Ovary (tissue), 10 donors: ENCODE results near the gene GNAI3. TPM values are rescaled to one million over a fixed set of nuclear protein-coding genes. Genes with fewer than 3 reads are reported as not detected.

Source experiments
- DNase-seq, 5 donors: peaks; one replicate each; pipeline ENCODE4 v3.0.0-alpha.2; 2019 to 2020
- H3K27ac ChIP-seq, 2 donors: fragments of 200-600 bp; one replicate each; pipeline versions ENCODE4 v1.5.1 to v1.8.0; 2019 to 2022
- H3K27me3 ChIP-seq: fragments of 200-600 bp; one replicate; pipeline ENCODE4 v1.8.0; 2022
- H3K36me3 ChIP-seq: fragments of 200-600 bp; sonication (generic); one replicate; pipeline ENCODE4 v1.5.1; 2019
- H3K4me1 ChIP-seq: one replicate; pipeline ENCODE4 v1.8.1; 2013; ENCODE audit warnings: mild to moderate bottlenecking, moderate library complexity; ENCODE audit not compliant: insufficient read depth
- H3K4me3 ChIP-seq: fragments of 200-600 bp; sonication (generic); one replicate; pipeline ENCODE4 v1.5.1; 2017
- H3K9me3 ChIP-seq, 2 donors: fragments of 200-600 bp in 1 of 2; sonication (generic) in 1 of 2; one replicate each; pipeline versions ENCODE4 v1.5.1 to v1.8.1; 2013 to 2019; ENCODE audit warnings: mild to moderate bottlenecking in 1 of 2, moderate library complexity in 1 of 2
- CTCF ChIP-seq, 3 donors: fragments of 450-650 bp in 2 of 3; fragments of 200-600 bp in 1 of 3; IDR thresholded peaks; one replicate each; pipeline versions ENCODE4 v1.5.1 to v1.8.0; 2016 to 2022; ENCODE audit warnings: antibody characterized with exemption in 3 of 3, mild to moderate bottlenecking in 1 of 3
- EP300 ChIP-seq: sonication (generic); formaldehyde crosslinking; IDR thresholded peaks from one replicate; pipeline ENCODE4 v1.6.1; 2017; ENCODE audit warnings: antibody characterized with exemption
- POLR2A ChIP-seq: fragments of 450-650 bp; IDR thresholded peaks from one replicate; pipeline ENCODE4 v1.6.1; 2017; ENCODE audit warnings: antibody characterized with exemption, mild to moderate bottlenecking, moderate library complexity
- WGBS, 3 donors: extraction: QIAGEN DNeasy Blood & Tissue Kit in 1 of 3; methylation state at CpG; one replicate each; pipeline versions ENCODE4 v1.1.5 to v1.1.7; 2013 to 2017; 5-methylcytosine and 5-hydroxymethylcytosine counted together
- intact Hi-C, 4 donors: fragments of 100-400 bp; cut with DNase I; formaldehyde crosslinking; loops; one replicate each; pipeline versions ENCODE4 v1.11.0 to v1.15.1; 2022 to 2023
- long read RNA-seq, 3 donors: library from polyadenylated mRNA in 2 of 3; unstranded in 2 of 3; transcript quantifications; one replicate each; pipeline ENCODE4 v2.0.0 and lab custom pipeline, GENCODE V29; 2021 to 2026
- polyA plus RNA-seq, 2 donors: library from polyadenylated mRNA; stranded (reverse); fragments of 200-250 nt in 1 of 2; fragments of 350-450 nt in 1 of 2; fragmentation: Illumina TruSeq in 1 of 2; extraction: RNeasy Lipid Tissue Mini Kit (QIAGEN cat#74804) in 1 of 2; gene quantifications; one replicate each; pipeline ENCODE4 v1.2.3, GENCODE V29; 2013 to 2014
- total RNA-seq, 7 donors: library from RNA; depleted of rRNA in 2 of 7; stranded (reverse); fragments of >200 nt in 2 of 7; fragmentation: NEBNext Ultra II Directional in 3 of 7; extraction: Animal tissue kit (Norgen Biotek cat#: 25700) in 3 of 7; gene quantifications; one replicate each; pipeline versions ENCODE4 v1.1.0 to v1.2.4, GENCODE V29; 2016 to 2023
- donor health status: DM: no; HTN: no; CAD: no; lungs with moderate emphysema.
- donor health status: DM: no; HTN: no; CAD: no.
- donor health status: Bipolar disorder and iron deficiency.
- donor health status: DM: yes; HTN: yes; CAD: no.
- donor health status: DM: no; HTN: no; CAD: no.
- donor health status: DM: yes; HTN: yes; CAD: no.

Gene GNAI3
- total RNA-seq (1 to 10 TPM; 3.3 to 6.2 (median 4.8) TPM), polyA plus RNA-seq (1 to 10 TPM; 3.0 to 4.9 TPM)
- long read RNA-seq, donor 1, full-length matches to known transcripts = 390 of 405 reads
- long read RNA-seq, donor 1, partial matches to known transcripts = 6 of 405 reads
- long read RNA-seq, donor 1, other reads (novel, unspliced or antisense) = 9 of 405 reads
- long read RNA-seq, donor 2, full-length matches to known transcripts = 45 of 50 reads
- long read RNA-seq, donor 2, partial matches to known transcripts = 5 of 50 reads
- long read RNA-seq, donor 2, other reads (novel, unspliced or antisense) = 0 of 50 reads
- long read RNA-seq, donor 3, full-length matches to known transcripts = 120 of 123 reads
- long read RNA-seq, donor 3, partial matches to known transcripts = 2 of 123 reads
- long read RNA-seq, donor 3, other reads (novel, unspliced or antisense) = 1 of 123 reads

- DNase-seq = peak; percentile 93 to 97 (median 95)
- H3K27ac ChIP-seq = peak within 1 kb of the TSS; percentile 69 to 71
- H3K4me3 ChIP-seq = peak within 1 kb of the TSS; percentile 63
- H3K27me3 ChIP-seq = no peaks in the 10 kb centered on the region
- intact Hi-C loops = loop anchor here (5.0 to 10.0 kb wide), 6 partner anchors 79 to 436 kb away; partner anchors contain the start of gene AHCYL1 (in 1 of the 4)
- H3K36me3 ChIP-seq = no peaks in the 10 kb centered on the region
- no peaks in the 10 kb centered on the region for H3K9me3 ChIP-seq
- TF ChIP-seq POLR2A (peak; percentile 98), EP300 (no peak), CTCF (IDR thresholded peaks at IDR 0.05) (no peak)
- 0 to 1% (median 1%) methylated on average over 64 to 68 of the region's 68 CpGs for WGBS, 3 donors
- H3K4me1 ChIP-seq = peaks cover 4% of the 10 kb centered on the region
These were observed at the start of gene GNAI3 for GRCh38 chr1:109548321-109549267. GNAI3 (plus strand) TSS chr1:109548615; CDS start chr1:109548721, 106 bp downstream.

GRCh38 chr1:109499081-109499480 is 49.3 kb upstream of the GNAI3 start:
- WGBS, 3 donors = 24 to 34% (median 26%) methylated on average over 7 of the region's 7 CpGs
- TF ChIP-seq CTCF (IDR thresholded peaks at IDR 0.05) = no peak
- no peak for TF ChIP-seq POLR2A
- no peak for TF ChIP-seq EP300
- peaks cover 21% of the 10 kb centered on the region for H3K4me1 ChIP-seq

GRCh38 chr1:109499661-109500536 is 48.5 kb upstream of the GNAI3 start:
- H3K9me3 ChIP-seq = no peaks in the 10 kb centered on the region
- peak overlapping the region in 1 of 2 donors; percentile 60 for H3K27ac ChIP-seq
- H3K4me3 ChIP-seq = no peak overlapping the region
- intact Hi-C loops = no loop called here
- H3K27me3 ChIP-seq = no peaks in the 10 kb centered on the region
- H3K4me1 ChIP-seq = peaks cover 19% of the 10 kb centered on the region
- WGBS, 3 donors = 39 to 49% (median 47%) methylated on average over 4 of the region's 4 CpGs
- TF ChIP-seq EP300 = no peak
- TF ChIP-seq POLR2A = no peak
- TF ChIP-seq CTCF (IDR thresholded peaks at IDR 0.05) = no peak
- DNase-seq = no peak
- H3K36me3 ChIP-seq = no peaks in the 10 kb centered on the region

More at GRCh38 chr1:109499081-109499480, 49.3 kb upstream of the GNAI3 start:
- Histone ChIP-seq H3K27ac (peak overlapping the region in 1 of 2 donors; percentile 56), H3K36me3 (no peaks in the 10 kb centered on the region), H3K27me3 (no peaks in the 10 kb centered on the region), H3K9me3 (no peaks in the 10 kb centered on the region), H3K4me3 (no peak overlapping the region)
- peak in 1 of 5 donors; percentile 34 for DNase-seq
- intact Hi-C loops = no loop called here
